ENCODE results near the gene ARF3. TPM values are rescaled to one million over a fixed set of nuclear protein-coding genes. Genes with fewer than 3 reads are reported as not detected.
A peak's percentile ranks its signal among the peaks of the same experiment; 100 is the strongest.

ARF3 gene
- total and polyA plus RNA-seq, 2 of the 13 experiments (the other 11 are each of a cell fraction or from before 2014, with no cell fraction given): 53.8 to 57.9 TPM

DNA sequence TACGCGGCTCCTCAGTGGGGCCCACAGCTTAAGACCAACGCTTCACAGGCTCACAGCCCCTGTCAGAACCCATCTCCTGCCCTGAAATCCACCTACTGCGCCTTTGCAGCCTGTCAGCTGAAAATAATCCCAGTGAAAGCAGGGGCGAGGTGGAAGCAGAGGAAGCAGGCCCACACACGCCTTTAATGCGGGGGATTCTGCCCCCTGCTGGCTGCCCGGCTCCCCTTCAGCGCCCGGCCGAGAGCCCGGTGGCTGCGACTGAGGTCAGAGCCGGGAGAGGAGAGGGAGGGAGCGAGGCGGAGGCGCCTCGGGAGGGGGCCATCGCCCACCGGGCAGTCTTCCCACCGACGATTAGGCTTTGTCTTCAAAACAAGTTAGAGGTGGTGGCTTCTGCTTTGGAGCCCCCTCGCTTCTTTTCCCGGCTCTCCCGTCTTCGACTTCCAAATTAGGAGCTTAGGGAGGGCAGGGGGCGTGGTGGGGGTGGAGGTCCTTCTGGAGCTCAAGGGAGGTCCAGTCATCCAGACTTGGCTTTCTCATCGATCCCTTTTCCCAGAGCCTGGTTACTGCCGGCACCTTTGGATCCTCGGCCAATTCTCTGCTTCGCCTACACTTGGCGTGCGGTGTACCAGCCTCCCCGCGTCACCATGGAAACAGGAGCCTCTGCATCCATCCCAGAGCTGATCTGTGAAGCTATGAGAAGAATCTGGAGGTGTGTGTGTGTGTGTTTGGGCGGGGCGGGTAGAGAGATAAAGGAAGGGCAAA, 66.4 kb downstream of the ARF3 start (continued):
- TF ChIP-seq MXD4 (CRISPR knock-in tag; IDR thresholded peaks at IDR 0.05) (0 out of 2 replicates have a peak, but pooled peaks have one; percentile 52), ZNF558 (CRISPR knock-in tag; IDR thresholded peaks at IDR 0.05; ENCODE audit: borderline replicate concordance) (no peak), GABPA (IDR thresholded peaks at IDR 0.05; ENCODE audit: low read depth, low read length) (no peak), GABPA (CRISPR knock-in tag; IDR thresholded peaks at IDR 0.05; ENCODE audit: low read depth) (no peak), HOXA5 (CRISPR knock-in tag; IDR thresholded peaks at IDR 0.05) (no peak), ZSCAN9 (CRISPR knock-in tag; IDR thresholded peaks at IDR 0.05; ENCODE audit: borderline replicate concordance) (0 out of 2 replicates have a peak, but pooled peaks have one; percentile 53), MEIS2 (CRISPR knock-in tag; IDR thresholded peaks at IDR 0.05) (no peak), HNRNPK (IDR thresholded peaks at IDR 0.05; ENCODE audit: low read depth, low read length, poor library complexity, severe bottlenecking) (no peak), U2AF1 (optimal IDR thresholded peaks at IDR 0.05; ENCODE audit: low read depth, low read length) (no peak), REL (CRISPR knock-in tag; conservative IDR thresholded peaks at IDR 0.05) (no peak), THAP11 (CRISPR knock-in tag; IDR thresholded peaks at IDR 0.05) (peak; percentile 78)
- TF ChIP-seq, protein P1, sequence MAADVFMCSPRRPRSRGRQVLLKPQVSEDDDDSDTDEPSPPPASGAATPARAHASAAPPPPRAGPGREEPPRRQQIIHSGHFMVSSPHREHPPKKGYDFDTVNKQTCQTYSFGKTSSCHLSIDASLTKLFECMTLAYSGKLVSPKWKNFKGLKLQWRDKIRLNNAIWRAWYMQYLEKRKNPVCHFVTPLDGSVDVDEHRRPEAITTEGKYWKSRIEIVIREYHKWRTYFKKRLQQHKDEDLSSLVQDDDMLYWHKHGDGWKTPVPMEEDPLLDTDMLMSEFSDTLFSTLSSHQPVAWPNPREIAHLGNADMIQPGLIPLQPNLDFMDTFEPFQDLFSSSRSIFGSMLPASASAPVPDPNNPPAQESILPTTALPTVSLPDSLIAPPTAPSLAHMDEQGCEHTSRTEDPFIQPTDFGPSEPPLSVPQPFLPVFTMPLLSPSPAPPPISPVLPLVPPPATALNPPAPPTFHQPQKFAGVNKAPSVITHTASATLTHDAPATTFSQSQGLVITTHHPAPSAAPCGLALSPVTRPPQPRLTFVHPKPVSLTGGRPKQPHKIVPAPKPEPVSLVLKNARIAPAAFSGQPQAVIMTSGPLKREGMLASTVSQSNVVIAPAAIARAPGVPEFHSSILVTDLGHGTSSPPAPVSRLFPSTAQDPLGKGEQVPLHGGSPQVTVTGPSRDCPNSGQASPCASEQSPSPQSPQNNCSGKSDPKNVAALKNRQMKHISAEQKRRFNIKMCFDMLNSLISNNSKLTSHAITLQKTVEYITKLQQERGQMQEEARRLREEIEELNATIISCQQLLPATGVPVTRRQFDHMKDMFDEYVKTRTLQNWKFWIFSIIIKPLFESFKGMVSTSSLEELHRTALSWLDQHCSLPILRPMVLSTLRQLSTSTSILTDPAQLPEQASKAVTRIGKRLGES (CRISPR knock-in tag; IDR thresholded peaks at IDR 0.05; ENCODE audit: borderline replicate concordance): no peak
- TF ChIP-seq, protein P2, sequence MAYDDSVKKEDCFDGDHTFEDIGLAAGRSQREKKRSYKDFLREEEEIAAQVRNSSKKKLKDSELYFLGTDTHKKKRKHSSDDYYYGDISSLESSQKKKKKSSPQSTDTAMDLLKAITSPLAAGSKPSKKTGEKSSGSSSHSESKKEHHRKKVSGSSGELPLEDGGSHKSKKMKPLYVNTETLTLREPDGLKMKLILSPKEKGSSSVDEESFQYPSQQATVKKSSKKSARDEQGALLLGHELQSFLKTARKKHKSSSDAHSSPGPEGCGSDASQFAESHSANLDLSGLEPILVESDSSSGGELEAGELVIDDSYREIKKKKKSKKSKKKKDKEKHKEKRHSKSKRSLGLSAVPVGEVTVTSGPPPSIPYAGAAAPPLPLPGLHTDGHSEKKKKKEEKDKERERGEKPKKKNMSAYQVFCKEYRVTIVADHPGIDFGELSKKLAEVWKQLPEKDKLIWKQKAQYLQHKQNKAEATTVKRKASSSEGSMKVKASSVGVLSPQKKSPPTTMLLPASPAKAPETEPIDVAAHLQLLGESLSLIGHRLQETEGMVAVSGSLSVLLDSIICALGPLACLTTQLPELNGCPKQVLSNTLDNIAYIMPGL (CRISPR knock-in tag; IDR thresholded peaks at IDR 0.05; ENCODE audit: borderline replicate concordance in 1 of 2, low read depth in 1 of 2): peak; percentile 60 to 79; a peak in 2 of 4 replicates
- TF ChIP-seq, protein P3, sequence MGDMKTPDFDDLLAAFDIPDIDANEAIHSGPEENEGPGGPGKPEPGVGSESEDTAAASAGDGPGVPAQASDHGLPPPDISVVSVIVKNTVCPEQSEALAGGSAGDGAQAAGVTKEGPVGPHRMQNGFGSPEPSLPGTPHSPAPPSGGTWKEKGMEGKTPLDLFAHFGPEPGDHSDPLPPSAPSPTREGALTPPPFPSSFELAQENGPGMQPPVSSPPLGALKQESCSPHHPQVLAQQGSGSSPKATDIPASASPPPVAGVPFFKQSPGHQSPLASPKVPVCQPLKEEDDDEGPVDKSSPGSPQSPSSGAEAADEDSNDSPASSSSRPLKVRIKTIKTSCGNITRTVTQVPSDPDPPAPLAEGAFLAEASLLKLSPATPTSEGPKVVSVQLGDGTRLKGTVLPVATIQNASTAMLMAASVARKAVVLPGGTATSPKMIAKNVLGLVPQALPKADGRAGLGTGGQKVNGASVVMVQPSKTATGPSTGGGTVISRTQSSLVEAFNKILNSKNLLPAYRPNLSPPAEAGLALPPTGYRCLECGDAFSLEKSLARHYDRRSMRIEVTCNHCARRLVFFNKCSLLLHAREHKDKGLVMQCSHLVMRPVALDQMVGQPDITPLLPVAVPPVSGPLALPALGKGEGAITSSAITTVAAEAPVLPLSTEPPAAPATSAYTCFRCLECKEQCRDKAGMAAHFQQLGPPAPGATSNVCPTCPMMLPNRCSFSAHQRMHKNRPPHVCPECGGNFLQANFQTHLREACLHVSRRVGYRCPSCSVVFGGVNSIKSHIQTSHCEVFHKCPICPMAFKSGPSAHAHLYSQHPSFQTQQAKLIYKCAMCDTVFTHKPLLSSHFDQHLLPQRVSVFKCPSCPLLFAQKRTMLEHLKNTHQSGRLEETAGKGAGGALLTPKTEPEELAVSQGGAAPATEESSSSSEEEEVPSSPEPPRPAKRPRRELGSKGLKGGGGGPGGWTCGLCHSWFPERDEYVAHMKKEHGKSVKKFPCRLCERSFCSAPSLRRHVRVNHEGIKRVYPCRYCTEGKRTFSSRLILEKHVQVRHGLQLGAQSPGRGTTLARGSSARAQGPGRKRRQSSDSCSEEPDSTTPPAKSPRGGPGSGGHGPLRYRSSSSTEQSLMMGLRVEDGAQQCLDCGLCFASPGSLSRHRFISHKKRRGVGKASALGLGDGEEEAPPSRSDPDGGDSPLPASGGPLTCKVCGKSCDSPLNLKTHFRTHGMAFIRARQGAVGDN (CRISPR knock-in tag; IDR thresholded peaks at IDR 0.05): peak; percentile 63
- TF ChIP-seq, protein P4, sequence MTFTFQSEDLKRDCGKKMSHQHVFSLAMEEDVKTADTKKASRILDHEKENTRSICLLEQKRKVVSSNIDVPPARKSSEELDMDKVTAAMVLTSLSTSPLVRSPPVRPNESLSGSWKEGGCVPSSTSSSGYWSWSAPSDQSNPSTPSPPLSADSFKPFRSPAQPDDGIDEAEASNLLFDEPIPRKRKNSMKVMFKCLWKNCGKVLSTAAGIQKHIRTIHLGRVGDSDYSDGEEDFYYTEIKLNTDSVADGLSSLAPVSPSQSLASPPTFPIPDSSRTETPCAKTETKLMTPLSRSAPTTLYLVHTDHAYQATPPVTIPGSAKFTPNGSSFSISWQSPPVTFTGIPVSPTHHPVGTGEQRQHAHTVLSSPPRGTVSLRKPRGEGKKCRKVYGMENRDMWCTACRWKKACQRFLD (CRISPR knock-in tag; IDR thresholded peaks at IDR 0.05; ENCODE audit: borderline replicate concordance): no peak
- TF ChIP-seq, protein P5, sequence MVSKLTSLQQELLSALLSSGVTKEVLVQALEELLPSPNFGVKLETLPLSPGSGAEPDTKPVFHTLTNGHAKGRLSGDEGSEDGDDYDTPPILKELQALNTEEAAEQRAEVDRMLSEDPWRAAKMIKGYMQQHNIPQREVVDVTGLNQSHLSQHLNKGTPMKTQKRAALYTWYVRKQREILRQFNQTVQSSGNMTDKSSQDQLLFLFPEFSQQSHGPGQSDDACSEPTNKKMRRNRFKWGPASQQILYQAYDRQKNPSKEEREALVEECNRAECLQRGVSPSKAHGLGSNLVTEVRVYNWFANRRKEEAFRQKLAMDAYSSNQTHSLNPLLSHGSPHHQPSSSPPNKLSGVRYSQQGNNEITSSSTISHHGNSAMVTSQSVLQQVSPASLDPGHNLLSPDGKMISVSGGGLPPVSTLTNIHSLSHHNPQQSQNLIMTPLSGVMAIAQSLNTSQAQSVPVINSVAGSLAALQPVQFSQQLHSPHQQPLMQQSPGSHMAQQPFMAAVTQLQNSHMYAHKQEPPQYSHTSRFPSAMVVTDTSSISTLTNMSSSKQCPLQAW (CRISPR knock-in tag; IDR thresholded peaks at IDR 0.05): no peak

Data from HepG2 (cell line).